Measurements from ENCODE around the gene ANKRD17.

GRCh38 chr4:73223258-73223650, 35.3 kb downstream of the ANKRD17 start:
- TF ChIP-seq POLR2A (IDR thresholded peaks at IDR 0.05; ENCODE audit: low read length) (no peak), GATA1 (IDR thresholded peaks at IDR 0.05; ENCODE audit: low read depth, low read length) (no peak)
